Panc1 (cell line): Measurements from ENCODE around the gene SFTPB. TPM values are rescaled to one million over a fixed set of nuclear protein-coding genes. Genes with fewer than 3 reads are reported as not detected.

ENCODE experiments used
- ATAC-seq: fragments of 200-7000 bp; cut with Tn5 transposase; 2 replicates; pipeline ENCODE4 v1.9.1; 2020; ENCODE audit warnings: mild to moderate bottlenecking, moderate library complexity
- BruUV-seq: library from RNA; stranded (reverse); fragments of 400-500 nt; replicated peaks from 2 replicates; lab custom pipeline; 2021; lab: Mats Ljungman, UMichigan
- CTCF ChIA-PET: fragments of 300-600 bp; sonication (Branson Sonifier 250); formaldehyde crosslinking; loops from one replicate; lab custom pipeline; 2022; ENCODE audit warnings: antibody characterized with exemption; lab: Charles Lee
- POLR2A ChIA-PET: fragments of 300-600 bp; sonication (Branson Sonifier 250); formaldehyde crosslinking; loops from one replicate; lab custom pipeline; 2022; ENCODE audit warnings: antibody characterized with exemption; lab: Charles Lee
- DNase-seq: peaks from one replicate; pipeline ENCODE4 v3.0.0-alpha.2; 2010; ENCODE audit warnings: low read depth, low spot score
- H3K27ac ChIP-seq: 2 replicates; pipeline ENCODE4 v1.5.1; 2011; ENCODE audit warnings: mild to moderate bottlenecking, low read length, inconsistent platforms
- H3K27me3 ChIP-seq: fragments of 200-500 bp; sonication (Bioruptor generic); 2 replicates; pipeline ENCODE4 v1.6.0; 2014; ENCODE audit warnings: low read length, inconsistent platforms; ENCODE audit not compliant: control insufficient read depth, insufficient read depth
- H3K36me3 ChIP-seq: fragments of 200-500 bp; sonication (Bioruptor generic); 2 replicates; pipeline ENCODE4 v1.5.1; 2014; ENCODE audit warnings: inconsistent platforms, mild to moderate bottlenecking, low read length, moderate library complexity; ENCODE audit not compliant: control insufficient read depth, insufficient read depth
- H3K4me1 ChIP-seq: 2 replicates; pipeline ENCODE4 v1.5.1; 2011; ENCODE audit warnings: inconsistent platforms, mild to moderate bottlenecking, low read length, moderate library complexity; ENCODE audit not compliant: control insufficient read depth, insufficient read depth
- H3K4me3 ChIP-seq, 2 experiments: 2 replicates each; pipeline ENCODE4 v1.5.1; 2011 to 2012; ENCODE audit warnings: low read depth in 2 of 2, low read length in 2 of 2, mild to moderate bottlenecking in 2 of 2, inconsistent platforms in 1 of 2, moderate library complexity in 1 of 2
- H3K9me3 ChIP-seq: fragments of 200-500 bp; sonication (Bioruptor generic); 2 replicates; pipeline ENCODE4 v1.5.1; 2014; ENCODE audit warnings: low read depth, mild to moderate bottlenecking, inconsistent platforms, low read length, moderate library complexity; ENCODE audit not compliant: control insufficient read depth, insufficient read depth
- POLR2AphosphoS5 ChIP-seq: IDR thresholded peaks from 2 replicates; pipeline ENCODE4 v1.6.1; 2012; ENCODE audit warnings: mild to moderate bottlenecking, low read depth, low read length, moderate library complexity
- SIN3A ChIP-seq: IDR thresholded peaks from 2 replicates; pipeline ENCODE4 v1.6.1; 2012; ENCODE audit warnings: low read depth, mild to moderate bottlenecking, low read length, moderate library complexity, borderline replicate concordance; ENCODE audit not compliant: insufficient read depth
- TCF7L2 ChIP-seq: IDR thresholded peaks from 2 replicates; pipeline ENCODE4 v1.6.1; 2011; ENCODE audit warnings: mild to moderate bottlenecking, low read depth, low read length, inconsistent platforms
- in situ Hi-C: cut with HindIII; loops from 2 replicates; pipeline ENCODE4 v1.10.0; 2016; ENCODE audit warnings: low sequenced_read_pairs, low pct_unique_long_range_greater_than_20kb
- intact Hi-C: fragments of 100-400 bp; cut with micrococcal nuclease; formaldehyde crosslinking; loops from one replicate; pipeline ENCODE4 v1.10.0; 2022; ENCODE audit not compliant: unreplicated experiment
- total RNA-seq: library from RNA; stranded (reverse); gene quantifications from one replicate; pipeline ENCODE4 v1.2.1, GENCODE V29; 2021; ENCODE audit not compliant: unreplicated experiment
- TF ChIP-seq, protein P1 (sequence below): fragments of 450-650 bp; IDR thresholded peaks from 2 replicates; pipeline ENCODE4 v1.5.1; 2017; ENCODE audit warnings: mild to moderate bottlenecking
- TF ChIP-seq, protein P2 (sequence below), 2 experiments: IDR thresholded peaks; 2 replicates each; pipeline ENCODE4 v1.6.1; 2011 to 2012; ENCODE audit warnings: low read depth in 2 of 2, control low read depth in 1 of 2, low read length in 1 of 2, mild to moderate bottlenecking in 1 of 2, moderate library complexity in 1 of 2; ENCODE audit not compliant: insufficient read depth in 1 of 2

SFTPB gene
- total RNA-seq, 1 experiment from 2014 or later: 5.6 TPM

DNA sequence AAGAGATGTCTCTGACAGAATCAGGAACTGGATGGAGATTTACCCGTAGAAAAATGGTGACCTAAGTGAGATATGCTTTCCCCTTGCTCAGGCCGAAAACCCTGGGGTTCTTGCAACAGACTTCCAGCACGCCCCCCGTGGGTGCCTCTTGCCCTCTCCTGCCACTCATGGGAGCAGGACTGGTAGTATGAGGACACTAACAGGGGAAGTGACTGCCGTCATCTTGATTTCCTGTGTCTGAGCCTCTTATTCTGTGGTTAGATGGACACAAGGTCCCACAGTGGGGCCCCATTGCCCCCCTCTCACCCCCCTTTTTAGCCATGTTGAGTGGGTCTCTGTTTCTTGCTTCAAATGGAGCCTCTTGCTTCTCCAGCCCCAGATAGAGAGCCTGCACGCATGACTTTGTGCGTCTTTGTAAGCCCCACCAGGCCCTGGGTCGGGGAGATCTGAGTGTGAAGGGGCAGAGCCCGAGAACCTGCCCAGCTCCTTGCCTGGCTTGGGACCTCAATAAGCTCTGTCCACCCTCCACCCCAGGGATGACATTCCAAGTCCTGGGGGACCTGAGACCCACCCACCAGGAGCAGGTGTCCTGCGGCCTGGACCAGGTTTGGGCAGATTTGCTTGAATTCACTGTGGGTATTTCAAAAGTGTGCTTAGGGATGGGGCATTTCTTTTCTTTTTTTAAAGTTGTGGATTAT is 38.7 kb upstream of the SFTPB start:
- no peaks in the 10 kb centered on the region for H3K36me3 ChIP-seq
- peak; percentile 25; the same call in 1 of the 2 replicates for ATAC-seq
- DNase-seq: no peak
- intact Hi-C loops (loop anchor here (2.0 kb wide), 1 partner anchor 28 kb away; no protein-coding TSS in a partner anchor), in situ Hi-C loops (loop anchor here (5.0 kb wide), 1 partner anchor 49 kb away; no protein-coding TSS in a partner anchor)
- no TSS peak for BruUV-seq
- TF ChIP-seq, protein P1, sequence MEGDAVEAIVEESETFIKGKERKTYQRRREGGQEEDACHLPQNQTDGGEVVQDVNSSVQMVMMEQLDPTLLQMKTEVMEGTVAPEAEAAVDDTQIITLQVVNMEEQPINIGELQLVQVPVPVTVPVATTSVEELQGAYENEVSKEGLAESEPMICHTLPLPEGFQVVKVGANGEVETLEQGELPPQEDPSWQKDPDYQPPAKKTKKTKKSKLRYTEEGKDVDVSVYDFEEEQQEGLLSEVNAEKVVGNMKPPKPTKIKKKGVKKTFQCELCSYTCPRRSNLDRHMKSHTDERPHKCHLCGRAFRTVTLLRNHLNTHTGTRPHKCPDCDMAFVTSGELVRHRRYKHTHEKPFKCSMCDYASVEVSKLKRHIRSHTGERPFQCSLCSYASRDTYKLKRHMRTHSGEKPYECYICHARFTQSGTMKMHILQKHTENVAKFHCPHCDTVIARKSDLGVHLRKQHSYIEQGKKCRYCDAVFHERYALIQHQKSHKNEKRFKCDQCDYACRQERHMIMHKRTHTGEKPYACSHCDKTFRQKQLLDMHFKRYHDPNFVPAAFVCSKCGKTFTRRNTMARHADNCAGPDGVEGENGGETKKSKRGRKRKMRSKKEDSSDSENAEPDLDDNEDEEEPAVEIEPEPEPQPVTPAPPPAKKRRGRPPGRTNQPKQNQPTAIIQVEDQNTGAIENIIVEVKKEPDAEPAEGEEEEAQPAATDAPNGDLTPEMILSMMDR: no peak
- no peak for TF ChIP-seq SIN3A
- TF ChIP-seq, protein P2, sequence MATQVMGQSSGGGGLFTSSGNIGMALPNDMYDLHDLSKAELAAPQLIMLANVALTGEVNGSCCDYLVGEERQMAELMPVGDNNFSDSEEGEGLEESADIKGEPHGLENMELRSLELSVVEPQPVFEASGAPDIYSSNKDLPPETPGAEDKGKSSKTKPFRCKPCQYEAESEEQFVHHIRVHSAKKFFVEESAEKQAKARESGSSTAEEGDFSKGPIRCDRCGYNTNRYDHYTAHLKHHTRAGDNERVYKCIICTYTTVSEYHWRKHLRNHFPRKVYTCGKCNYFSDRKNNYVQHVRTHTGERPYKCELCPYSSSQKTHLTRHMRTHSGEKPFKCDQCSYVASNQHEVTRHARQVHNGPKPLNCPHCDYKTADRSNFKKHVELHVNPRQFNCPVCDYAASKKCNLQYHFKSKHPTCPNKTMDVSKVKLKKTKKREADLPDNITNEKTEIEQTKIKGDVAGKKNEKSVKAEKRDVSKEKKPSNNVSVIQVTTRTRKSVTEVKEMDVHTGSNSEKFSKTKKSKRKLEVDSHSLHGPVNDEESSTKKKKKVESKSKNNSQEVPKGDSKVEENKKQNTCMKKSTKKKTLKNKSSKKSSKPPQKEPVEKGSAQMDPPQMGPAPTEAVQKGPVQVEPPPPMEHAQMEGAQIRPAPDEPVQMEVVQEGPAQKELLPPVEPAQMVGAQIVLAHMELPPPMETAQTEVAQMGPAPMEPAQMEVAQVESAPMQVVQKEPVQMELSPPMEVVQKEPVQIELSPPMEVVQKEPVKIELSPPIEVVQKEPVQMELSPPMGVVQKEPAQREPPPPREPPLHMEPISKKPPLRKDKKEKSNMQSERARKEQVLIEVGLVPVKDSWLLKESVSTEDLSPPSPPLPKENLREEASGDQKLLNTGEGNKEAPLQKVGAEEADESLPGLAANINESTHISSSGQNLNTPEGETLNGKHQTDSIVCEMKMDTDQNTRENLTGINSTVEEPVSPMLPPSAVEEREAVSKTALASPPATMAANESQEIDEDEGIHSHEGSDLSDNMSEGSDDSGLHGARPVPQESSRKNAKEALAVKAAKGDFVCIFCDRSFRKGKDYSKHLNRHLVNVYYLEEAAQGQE (IDR thresholded peaks at IDR 0.05; ENCODE audit: insufficient read depth in 1 of 2, low read depth in 2 of 2, low read length in 1 of 2): no peak
- TF ChIP-seq TCF7L2: no peak
- TF ChIP-seq POLR2AphosphoS5: no peak
- H3K4me3 ChIP-seq: no peak overlapping the region
- no peaks in the 10 kb centered on the region for H3K9me3 ChIP-seq
- CTCF ChIA-PET: interaction anchor here (0.6 to 1.8 kb wide), 6 partner anchors 10 to 308 kb away, joined by 3 to 25 read pairs (median 3); no protein-coding TSS in a partner anchor
- H3K27ac ChIP-seq: no peak overlapping the region
- POLR2A ChIA-PET: interaction anchor here (0.6 kb wide), 1 partner anchor 87 kb away, joined by 5 read pairs; no protein-coding TSS in a partner anchor
- H3K27me3 ChIP-seq: peaks cover 2% of the 10 kb centered on the region; the same call in 1 of the 2 replicates
- peaks cover 11% of the 10 kb centered on the region; the same call in 1 of the 2 replicates for H3K4me1 ChIP-seq

DNA sequence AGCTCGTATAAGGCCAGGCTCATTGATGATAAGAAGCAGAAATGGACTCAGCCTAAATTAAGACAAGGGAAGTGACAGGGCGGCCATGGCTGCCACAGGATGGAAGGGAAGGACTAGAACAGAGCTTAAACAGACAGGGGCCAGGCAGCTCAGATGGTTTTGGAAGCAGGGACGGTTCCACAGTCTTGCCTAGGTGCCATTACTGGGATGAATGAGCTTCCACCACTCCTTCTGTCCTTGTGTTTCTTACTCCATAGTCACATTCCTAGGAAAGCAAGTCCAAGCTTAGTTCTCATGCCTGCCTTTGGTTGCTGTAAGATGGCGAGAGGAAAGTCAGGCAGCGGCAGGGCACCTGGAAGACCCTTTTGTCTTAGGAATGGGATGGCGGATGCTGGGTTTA is 38.1 kb upstream of the SFTPB start:
- Histone ChIP-seq H3K4me1 (peaks cover 14% of the 10 kb centered on the region; the same call in 1 of the 2 replicates), H3K9me3 (no peaks in the 10 kb centered on the region), H3K27ac (no peak overlapping the region), H3K27me3 (peaks cover 2% of the 10 kb centered on the region; the same call in 1 of the 2 replicates), H3K36me3 (no peaks in the 10 kb centered on the region), H3K4me3 (no peak overlapping the region)
- POLR2A ChIA-PET: interaction anchor here (0.6 kb wide), 1 partner anchor 102 kb away, joined by 7 read pairs; no protein-coding TSS in a partner anchor
- DNase-seq (no peak), ATAC-seq (no peak)
- TF ChIP-seq, protein P2 (IDR thresholded peaks at IDR 0.05; ENCODE audit: insufficient read depth in 1 of 2, low read depth in 2 of 2, low read length in 1 of 2): no peak
- TF ChIP-seq POLR2AphosphoS5: no peak
- TF ChIP-seq TCF7L2: no peak
- TF ChIP-seq SIN3A: no peak
- TF ChIP-seq, protein P1: no peak
- CTCF ChIA-PET: interaction anchor here (0.5 to 0.7 kb wide), 3 partner anchors 197 to 526 kb away, joined by 3 to 4 read pairs (median 3); no protein-coding TSS in a partner anchor
- intact Hi-C loops (loop anchor here (2.0 kb wide), 1 partner anchor 27 kb away; no protein-coding TSS in a partner anchor), in situ Hi-C loops (loop anchor here (5.0 kb wide), 1 partner anchor 49 kb away; no protein-coding TSS in a partner anchor)
- no TSS peak for BruUV-seq
